IMR-90 (cell line): Measurements from ENCODE around the gene SMCO4. TPM values are rescaled to one million over a fixed set of nuclear protein-coding genes. Genes with fewer than 3 reads are reported as not detected.

ENCODE experiments used
- ATAC-seq: fragments of 200-7000 bp; cut with Tn5 transposase; 2 replicates; pipeline ENCODE4 v1.9.1; 2020; ENCODE audit warnings: low read depth, mild to moderate bottlenecking, moderate library complexity
- BruUV-seq: library from RNA; stranded (reverse); fragments of 400-500 nt; replicated peaks from 2 replicates; lab custom pipeline; 2021; lab: Mats Ljungman, UMichigan
- CTCF ChIA-PET: fragments of 300-600 bp; formaldehyde crosslinking; extraction: SDS; loops from one replicate; lab custom pipeline; 2021; ENCODE audit warnings: antibody characterized with exemption; lab: Yijun Ruan, JAX
- POLR2A ChIA-PET: fragments of 300-600 bp; sonication (Branson Sonifier 250); formaldehyde crosslinking; loops from one replicate; lab custom pipeline; 2022; ENCODE audit warnings: antibody characterized with exemption; ENCODE audit not compliant: unreplicated experiment; lab: Charles Lee
- DNase-seq: peaks from one replicate; pipeline ENCODE4 v3.0.0; 2013
- H2AFZ ChIP-seq: replicated peaks from 2 replicates; pipeline ENCODE3; 2013; ENCODE audit warnings: low read length, mild to moderate bottlenecking; ENCODE audit not compliant: poor library complexity
- H2AK5ac ChIP-seq: 2 replicates; pipeline ENCODE4 v1.6.1; 2013; ENCODE audit warnings: low read depth, low read length, inconsistent platforms
- H2AK9ac ChIP-seq: replicated peaks from 2 replicates; pipeline ENCODE3; 2013; ENCODE audit warnings: mild to moderate bottlenecking, low read depth, low read length, moderate library complexity; ENCODE audit not compliant: poor library complexity
- H2BK120ac ChIP-seq: 2 replicates; pipeline ENCODE4 v1.6.1; 2013; ENCODE audit warnings: low read depth, low read length, inconsistent platforms
- H2BK15ac ChIP-seq: 3 replicates; pipeline ENCODE4 v1.6.1; 2013; ENCODE audit warnings: low read depth, low read length, inconsistent platforms
- H2BK20ac ChIP-seq: 2 replicates; pipeline ENCODE4 v1.6.1; 2013; ENCODE audit warnings: low read depth, mild to moderate bottlenecking, inconsistent platforms, low read length, moderate library complexity
- H2BK5ac ChIP-seq: 2 replicates; pipeline ENCODE4 v1.6.1; 2013; ENCODE audit warnings: mild to moderate bottlenecking, low read depth, low read length, inconsistent platforms; ENCODE audit not compliant: poor library complexity, severe bottlenecking
- H3K14ac ChIP-seq: replicated peaks from 2 replicates; pipeline ENCODE4 v1.6.1; 2013; ENCODE audit warnings: low read depth, low read length, inconsistent platforms
- H3K18ac ChIP-seq: 2 replicates; pipeline ENCODE4 v1.6.1; 2013; ENCODE audit warnings: low read depth, low read length, control low read depth
- H3K23ac ChIP-seq: 2 replicates; pipeline ENCODE4 v1.6.1; 2013; ENCODE audit warnings: low read depth, low read length, inconsistent platforms
- H3K27ac ChIP-seq: 2 replicates; pipeline ENCODE4 v1.5.1; 2013; ENCODE audit warnings: mild to moderate bottlenecking, control low read depth, low read length; ENCODE audit not compliant: insufficient read depth
- H3K27me3 ChIP-seq: 2 replicates; pipeline ENCODE4 v1.6.1; 2013; ENCODE audit warnings: low read length; ENCODE audit not compliant: control insufficient read depth, insufficient read depth
- H3K36me3 ChIP-seq: 2 replicates; pipeline ENCODE4 v1.6.1; 2013; ENCODE audit warnings: low read length, mixed read lengths; ENCODE audit not compliant: control insufficient read depth, insufficient read depth
- H3K4ac ChIP-seq: 2 replicates; pipeline ENCODE4 v1.6.1; 2013; ENCODE audit warnings: low read depth, low read length, inconsistent platforms
- H3K4me1 ChIP-seq: 2 replicates; pipeline ENCODE4 v1.6.1; 2013; ENCODE audit warnings: low read length, mixed read lengths; ENCODE audit not compliant: control insufficient read depth, insufficient read depth
- H3K4me2 ChIP-seq: 2 replicates; pipeline ENCODE4 v1.6.1; 2013; ENCODE audit warnings: low read depth, mild to moderate bottlenecking, control low read depth, low read length, moderate library complexity
- H3K4me3 ChIP-seq: 2 replicates; pipeline ENCODE4 v1.5.1; 2013; ENCODE audit warnings: low read depth, mild to moderate bottlenecking, control low read depth, low read length, moderate library complexity; ENCODE audit not compliant: insufficient read depth
- H3K56ac ChIP-seq: 2 replicates; pipeline ENCODE4 v1.6.1; 2013; ENCODE audit warnings: low read length, inconsistent platforms; ENCODE audit not compliant: insufficient read depth; ENCODE audit errors: extremely low read depth
- H3K79me1 ChIP-seq, 2 experiments: 2 replicates each; pipeline ENCODE4 v1.6.1; 2013; ENCODE audit warnings: low read length in 2 of 2, inconsistent platforms in 1 of 2, low read depth in 1 of 2
- H3K9ac ChIP-seq: 2 replicates; pipeline ENCODE4 v1.6.1; 2013; ENCODE audit warnings: low read depth, low read length, control low read depth
- H3K9me1 ChIP-seq: 2 replicates; pipeline ENCODE4 v1.6.1; 2013; ENCODE audit warnings: low read length, inconsistent platforms; ENCODE audit not compliant: insufficient read depth
- H3K9me3 ChIP-seq: 2 replicates; pipeline ENCODE4 v1.6.1; 2013; ENCODE audit warnings: low read length; ENCODE audit not compliant: control insufficient read depth, insufficient read depth
- H4K20me1 ChIP-seq: 2 replicates; pipeline ENCODE4 v1.6.1; 2013; ENCODE audit warnings: low read length, inconsistent platforms; ENCODE audit not compliant: insufficient read depth
- H4K5ac ChIP-seq: 2 replicates; pipeline ENCODE4 v1.6.1; 2013; ENCODE audit warnings: mild to moderate bottlenecking, low read depth, low read length, control low read depth
- H4K8ac ChIP-seq, 2 experiments: 2 replicates each; pipeline ENCODE4 v1.6.1; 2013; ENCODE audit warnings: low read depth in 2 of 2, low read length in 2 of 2, control low read depth in 1 of 2, inconsistent platforms in 1 of 2
- H4K91ac ChIP-seq: 2 replicates; pipeline ENCODE4 v1.6.1; 2013; ENCODE audit warnings: low read depth, low read length, inconsistent platforms; ENCODE audit not compliant: insufficient read depth
- BHLHE40 ChIP-seq: fragments of 150-350 bp; IDR thresholded peaks from 2 replicates; pipeline ENCODE4 v1.6.1; 2016; ENCODE audit warnings: mild to moderate bottlenecking, low read depth, low read length
- CEBPB ChIP-seq: IDR thresholded peaks from 2 replicates; pipeline ENCODE4 v1.6.1; 2012; ENCODE audit warnings: low read depth, low read length, improper control_type of control experiment
- CHD1 ChIP-seq: IDR thresholded peaks from 2 replicates; pipeline ENCODE4 v1.6.1; 2012; ENCODE audit warnings: low read depth, low read length, improper control_type of control experiment
- FOS ChIP-seq: fragments of 150-350 bp; IDR thresholded peaks from 2 replicates; pipeline ENCODE4 v1.6.1; 2016; ENCODE audit warnings: low read depth, low read length
- MAFK ChIP-seq: IDR thresholded peaks from 2 replicates; pipeline ENCODE4 v1.6.1; 2012; ENCODE audit warnings: low read depth, low read length, improper control_type of control experiment
- MAZ ChIP-seq: IDR thresholded peaks from 2 replicates; pipeline ENCODE4 v1.6.1; 2012; ENCODE audit warnings: low read depth, mild to moderate bottlenecking, low read length, improper control_type of control experiment, moderate library complexity, borderline replicate concordance
- MXI1 ChIP-seq: IDR thresholded peaks from 2 replicates; pipeline ENCODE4 v1.6.1; 2012; ENCODE audit warnings: low read depth, mild to moderate bottlenecking, low read length, moderate library complexity, borderline replicate concordance
- NFE2L2 ChIP-seq: fragments of 150-350 bp; IDR thresholded peaks from 2 replicates; pipeline ENCODE4 v1.6.1; 2016; ENCODE audit warnings: low read depth, mild to moderate bottlenecking, low read length
- POLR2A ChIP-seq: IDR thresholded peaks from 2 replicates; pipeline ENCODE4 v1.6.1; 2012; ENCODE audit warnings: mild to moderate bottlenecking, low read depth, low read length
- RAD21 ChIP-seq: IDR thresholded peaks from 2 replicates; pipeline ENCODE4 v1.6.1; 2012; ENCODE audit warnings: low read length, improper control_type of control experiment
- RCOR1 ChIP-seq: IDR thresholded peaks from 2 replicates; pipeline ENCODE4 v1.6.1; 2012; ENCODE audit warnings: mild to moderate bottlenecking, low read length, improper control_type of control experiment; ENCODE audit not compliant: insufficient replicate concordance
- RFX5 ChIP-seq: IDR thresholded peaks from 2 replicates; pipeline ENCODE4 v1.8.0; 2012; ENCODE audit warnings: low read depth, mild to moderate bottlenecking, low read length, moderate library complexity
- SMC3 ChIP-seq: fragments of 150-350 bp; IDR thresholded peaks from 2 replicates; pipeline ENCODE4 v1.6.1; 2016; ENCODE audit warnings: low read depth, mild to moderate bottlenecking, antibody characterized with exemption, low read length, moderate library complexity
- USF2 ChIP-seq: fragments of 150-350 bp; IDR thresholded peaks from 2 replicates; pipeline ENCODE4 v1.6.1; 2017; ENCODE audit warnings: mild to moderate bottlenecking, antibody characterized with exemption, low read length, low read depth
- WGBS, 2 experiments: methylation state at CpG; one replicate each; pipeline versions ENCODE4 v1.1.5 to v1.1.7; 2013; ENCODE audit warnings: missing lambda C conversion rate in 2 of 2; ENCODE audit not compliant: insufficient read length in 1 of 2; ENCODE audit errors: extremely low coverage in 2 of 2; 5-methylcytosine and 5-hydroxymethylcytosine counted together
- dilution Hi-C: fragments of 300-500 bp; cut with HindIII; formaldehyde crosslinking; loops from one replicate; pipeline ENCODE4 v1.14.3; 2018; ENCODE audit warnings: low sequenced_read_pairs; ENCODE audit not compliant: unreplicated experiment
- in situ Hi-C: fragments of 300-500 bp; cut with MboI; formaldehyde crosslinking; loops from 3 replicates; pipeline ENCODE4 v1.14.3; 2019; ENCODE audit warnings: low sequenced_read_pairs, inconsistent platforms, mixed read lengths
- intact Hi-C: fragments of 100-400 bp; cut with micrococcal nuclease; formaldehyde crosslinking; loops from 2 replicates; pipeline ENCODE4 v1.10.0; 2022
- polyA plus RNA-seq, 3 experiments: library from polyadenylated mRNA; depleted of rRNA; stranded (reverse); fragments of >200 nt; gene quantifications; 2 replicates each; pipeline ENCODE4 v1.2.3, GENCODE V29; 2012; ENCODE audit warnings: low replicate concordance in 1 of 3
- total RNA-seq: library from RNA; depleted of rRNA; stranded (reverse); fragments of >200 nt; gene quantifications from 2 replicates; pipeline ENCODE4 v1.2.3, GENCODE V29; 2012
- TF ChIP-seq, protein P1 (sequence below): fragments of 150-350 bp; IDR thresholded peaks from 2 replicates; pipeline ENCODE4 v1.6.1; 2016; ENCODE audit warnings: low read depth, mild to moderate bottlenecking, low read length, moderate library complexity, borderline replicate concordance
- TF ChIP-seq, protein P2 (sequence below): conservative IDR thresholded peaks from 2 replicates; pipeline ENCODE4 v1.5.1; 2012; ENCODE audit warnings: mild to moderate bottlenecking, low read depth, low read length, improper control_type of control experiment

Gene SMCO4
- total and polyA plus RNA-seq, 2 of the 4 experiments (the other 2 are of a cell fraction) = 2.2 to 17.7 TPM

DNA sequence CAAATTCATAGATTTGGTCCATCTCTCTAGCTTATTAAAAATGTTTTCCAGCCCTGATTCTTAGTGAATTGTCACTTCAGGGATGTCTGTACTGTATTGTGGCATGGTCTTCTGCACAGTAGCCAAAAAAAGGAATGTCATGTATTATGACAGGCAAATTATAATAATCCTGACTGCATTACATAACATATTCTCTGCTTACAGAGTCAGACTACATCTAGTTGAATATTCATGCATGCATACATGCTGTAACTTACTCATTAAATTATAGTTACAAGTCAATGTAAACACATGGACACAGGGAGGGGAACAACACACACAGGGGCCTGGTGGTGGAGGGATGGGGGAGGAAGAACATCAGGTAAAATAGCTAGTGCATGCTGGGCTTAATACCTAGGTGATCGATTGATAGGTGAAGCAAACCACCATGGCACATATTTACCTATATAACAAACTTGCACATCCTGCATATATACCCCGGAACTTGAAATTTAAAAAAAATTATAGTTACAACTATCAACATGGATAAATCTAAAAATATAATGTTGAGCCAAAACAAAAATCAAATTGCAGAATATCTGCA is 31.5 kb upstream of the SMCO4 start:
- no peaks in the 10 kb centered on the region; the same call in 1 of the 2 replicates for H4K20me1 ChIP-seq
- no peak overlapping the region for H3K14ac ChIP-seq
- no peaks in the 10 kb centered on the region for H3K36me3 ChIP-seq
- no peaks in the 10 kb centered on the region; the same call in 1 of the 2 replicates for H3K27me3 ChIP-seq
- H3K4me2 ChIP-seq = no peak overlapping the region
- TF ChIP-seq CEBPB (no peak), SMC3 (no peak), FOS (no peak), CHD1 (no peak), RCOR1 (no peak), RFX5 (no peak), POLR2A (no peak), RAD21 (no peak), BHLHE40 (no peak), MXI1 (no peak), NFE2L2 (no peak), MAZ (no peak), USF2 (no peak), MAFK (no peak)
- TF ChIP-seq, protein P1, sequence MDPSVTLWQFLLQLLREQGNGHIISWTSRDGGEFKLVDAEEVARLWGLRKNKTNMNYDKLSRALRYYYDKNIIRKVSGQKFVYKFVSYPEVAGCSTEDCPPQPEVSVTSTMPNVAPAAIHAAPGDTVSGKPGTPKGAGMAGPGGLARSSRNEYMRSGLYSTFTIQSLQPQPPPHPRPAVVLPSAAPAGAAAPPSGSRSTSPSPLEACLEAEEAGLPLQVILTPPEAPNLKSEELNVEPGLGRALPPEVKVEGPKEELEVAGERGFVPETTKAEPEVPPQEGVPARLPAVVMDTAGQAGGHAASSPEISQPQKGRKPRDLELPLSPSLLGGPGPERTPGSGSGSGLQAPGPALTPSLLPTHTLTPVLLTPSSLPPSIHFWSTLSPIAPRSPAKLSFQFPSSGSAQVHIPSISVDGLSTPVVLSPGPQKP = no peak
- TF ChIP-seq, protein P2, sequence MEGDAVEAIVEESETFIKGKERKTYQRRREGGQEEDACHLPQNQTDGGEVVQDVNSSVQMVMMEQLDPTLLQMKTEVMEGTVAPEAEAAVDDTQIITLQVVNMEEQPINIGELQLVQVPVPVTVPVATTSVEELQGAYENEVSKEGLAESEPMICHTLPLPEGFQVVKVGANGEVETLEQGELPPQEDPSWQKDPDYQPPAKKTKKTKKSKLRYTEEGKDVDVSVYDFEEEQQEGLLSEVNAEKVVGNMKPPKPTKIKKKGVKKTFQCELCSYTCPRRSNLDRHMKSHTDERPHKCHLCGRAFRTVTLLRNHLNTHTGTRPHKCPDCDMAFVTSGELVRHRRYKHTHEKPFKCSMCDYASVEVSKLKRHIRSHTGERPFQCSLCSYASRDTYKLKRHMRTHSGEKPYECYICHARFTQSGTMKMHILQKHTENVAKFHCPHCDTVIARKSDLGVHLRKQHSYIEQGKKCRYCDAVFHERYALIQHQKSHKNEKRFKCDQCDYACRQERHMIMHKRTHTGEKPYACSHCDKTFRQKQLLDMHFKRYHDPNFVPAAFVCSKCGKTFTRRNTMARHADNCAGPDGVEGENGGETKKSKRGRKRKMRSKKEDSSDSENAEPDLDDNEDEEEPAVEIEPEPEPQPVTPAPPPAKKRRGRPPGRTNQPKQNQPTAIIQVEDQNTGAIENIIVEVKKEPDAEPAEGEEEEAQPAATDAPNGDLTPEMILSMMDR = no peak
- DNase-seq (no peak), ATAC-seq (no peak)
- no peak overlapping the region for H3K4ac ChIP-seq
- H2BK15ac ChIP-seq = no peak overlapping the region
- H2AFZ ChIP-seq = no peak overlapping the region
- no peaks in the 10 kb centered on the region for H3K9me3 ChIP-seq
- dilution Hi-C loops (no loop called here), intact Hi-C loops (no loop called here), in situ Hi-C loops (no loop called here)
- no peak overlapping the region for H4K5ac ChIP-seq
- H3K27ac ChIP-seq = no peak overlapping the region
- H3K18ac ChIP-seq = no peak overlapping the region
- no peak overlapping the region for H2AK5ac ChIP-seq
- WGBS, 2 experiments = no CpG with 5 or more reads among the region's 2 CpGs
- H3K9me1 ChIP-seq = no peaks in the 10 kb centered on the region
- H3K56ac ChIP-seq = no peak overlapping the region
- H4K8ac ChIP-seq = no peak overlapping the region
- no peak overlapping the region for H3K9ac ChIP-seq
- no peak overlapping the region for H2BK20ac ChIP-seq
- H2BK120ac ChIP-seq = no peak overlapping the region
- ChIA-PET CTCF (no interaction called here), POLR2A (no interaction called here)
- H4K91ac ChIP-seq = no peak overlapping the region
- H3K4me1 ChIP-seq = no peaks in the 10 kb centered on the region
- H3K4me3 ChIP-seq = no peak overlapping the region
- H2AK9ac ChIP-seq = no peak overlapping the region
- no peak overlapping the region for H2BK5ac ChIP-seq
- no peak overlapping the region for H3K23ac ChIP-seq
- no peaks in the 10 kb centered on the region for H3K79me1 ChIP-seq
- BruUV-seq = no TSS peak
